HepG2 (cell line): ENCODE data around the gene MLH1. TPM values are rescaled to one million over a fixed set of nuclear protein-coding genes. Genes with fewer than 3 reads are reported as not detected.
A peak's percentile ranks its signal among the peaks of the same experiment; 100 is the strongest.

Experiments
- ATAC-seq: fragments of 200-7000 bp; cut with Tn5 transposase; 3 replicates; pipeline ENCODE4 v1.9.1; 2020; ENCODE audit warnings: mild to moderate bottlenecking, moderate library complexity
- BruUV-seq: library from RNA; stranded (reverse); fragments of 400-500 nt; replicated peaks from 2 replicates; lab custom pipeline; 2021; lab: Mats Ljungman, UMichigan
- CTCF ChIA-PET: fragments of 300-600 bp; formaldehyde crosslinking; extraction: SDS; loops from one replicate; lab custom pipeline; 2021; ENCODE audit warnings: low total read pairs, inconsistent platforms, low intra/inter-chr PET ratio; lab: Yijun Ruan, JAX
- POLR2A ChIA-PET: fragments of 350-600 bp; sonication (Branson Sonifier 250); formaldehyde crosslinking; loops from one replicate; lab custom pipeline; 2020; ENCODE audit warnings: antibody characterized with exemption, inconsistent platforms; lab: Yijun Ruan, JAX
- DNase-seq: peaks from one replicate; pipeline ENCODE4 v3.0.0-alpha.2; 2015; ENCODE audit warnings: low spot score
- FAIRE-seq: peaks from 3 replicates; lab custom pipeline; 2011; peaks lifted over from hg19 to GRCh38; lab: Jason Lieb, UNC
- H2AFZ ChIP-seq: one replicate; pipeline ENCODE4 v1.6.1; 2011; ENCODE audit warnings: low read length, inconsistent platforms
- H3K27ac ChIP-seq: fragments of 300-600 bp; 3 replicates; pipeline ENCODE4 v1.8.0; 2011; ENCODE audit warnings: mixed run types, mild to moderate bottlenecking, mixed read lengths, low read length, inconsistent platforms; ENCODE audit not compliant: insufficient read depth; ENCODE audit errors: extremely low read length
- H3K27me3 ChIP-seq, 2 experiments: fragments of 200-600 bp in 1 of 2; 2 replicates in 1 of 2; 3 replicates in 1 of 2; pipeline versions ENCODE4 v1.6.0 to v1.8.0; 2011; ENCODE audit warnings: low read length in 2 of 2, mild to moderate bottlenecking in 2 of 2, moderate library complexity in 2 of 2, inconsistent platforms in 1 of 2; ENCODE audit not compliant: insufficient read depth in 2 of 2, control insufficient read depth in 1 of 2
- H3K36me3 ChIP-seq, 2 experiments: fragments of 200-600 bp in 1 of 2; replicated peaks in 1 of 2; 2 replicates in 1 of 2; 3 replicates in 1 of 2; pipeline versions ENCODE4 v1.5.1 to v1.8.0; 2011; ENCODE audit warnings: low read length in 2 of 2, inconsistent platforms in 1 of 2; ENCODE audit not compliant: insufficient read depth in 2 of 2, control insufficient read depth in 1 of 2
- H3K4me1 ChIP-seq: 2 replicates; pipeline ENCODE4 v1.5.1; 2012; ENCODE audit warnings: low read length, inconsistent platforms; ENCODE audit not compliant: insufficient read depth
- H3K4me2 ChIP-seq: 2 replicates; pipeline ENCODE4 v1.6.0; 2011; ENCODE audit warnings: low read depth, low read length, inconsistent platforms
- H3K4me3 ChIP-seq, 3 experiments: fragments of 200-600 bp in 1 of 3; sonication (generic), shearing (Covaris generic) in 1 of 3; replicated peaks in 1 of 3; 2 replicates each; pipeline ENCODE4 v1.5.1; 2011 to 2016; ENCODE audit warnings: low read length in 3 of 3, inconsistent platforms in 2 of 3, low read depth in 2 of 3, mild to moderate bottlenecking in 2 of 3, control low read depth in 1 of 3, mixed read lengths in 1 of 3; ENCODE audit not compliant: insufficient read depth in 1 of 3
- H3K79me2 ChIP-seq: one replicate; pipeline ENCODE4 v1.6.1; 2011; ENCODE audit warnings: low read length, inconsistent platforms; ENCODE audit not compliant: insufficient read depth
- H3K9ac ChIP-seq: 2 replicates; pipeline ENCODE4 v1.6.0; 2011; ENCODE audit warnings: mild to moderate bottlenecking, low read depth, low read length, inconsistent platforms; ENCODE audit not compliant: insufficient read depth
- H3K9me3 ChIP-seq: 2 replicates; pipeline ENCODE4 v1.5.1; 2012; ENCODE audit warnings: mild to moderate bottlenecking, low read length
- H4K20me1 ChIP-seq: 2 replicates; pipeline ENCODE4 v1.6.0; 2011; ENCODE audit warnings: inconsistent platforms, mild to moderate bottlenecking, low read length, moderate library complexity; ENCODE audit not compliant: insufficient read depth
- ARID5B ChIP-seq: IDR thresholded peaks from 2 replicates; pipeline ENCODE4 v1.4.0; 2020; ENCODE audit warnings: mild to moderate bottlenecking, missing genetic modification reagents
- FOXP1 ChIP-seq, 2 experiments: fragments of 450-650 bp in 1 of 2; IDR thresholded peaks; 2 replicates each; pipeline ENCODE4 v1.6.1; 2017 to 2018; ENCODE audit warnings: antibody characterized with exemption in 1 of 2
- FOXP4 ChIP-seq: sonication (generic); formaldehyde crosslinking; IDR thresholded peaks from 2 replicates; pipeline ENCODE4 v1.4.0; 2020; ENCODE audit warnings: missing genetic modification reagents
- GTF2F1 ChIP-seq: fragments of 150-350 bp; IDR thresholded peaks from 2 replicates; pipeline ENCODE4 v1.6.1; 2014; ENCODE audit warnings: low read length
- HNF4A ChIP-seq: sonication (generic); formaldehyde crosslinking; IDR thresholded peaks from 2 replicates; pipeline ENCODE4 v1.4.0; 2020; ENCODE audit warnings: missing genetic modification reagents
- IKZF1 ChIP-seq: fragments of 450-650 bp; IDR thresholded peaks from 2 replicates; pipeline ENCODE4 v1.7.1; 2016
- NR2F1 ChIP-seq, 2 experiments: fragments of 450-650 bp in 1 of 2; formaldehyde crosslinking in 1 of 2; IDR thresholded peaks; 2 replicates each; pipeline versions ENCODE4 v1.5.0 to v1.6.1; 2016 to 2020; ENCODE audit warnings: mild to moderate bottlenecking in 1 of 2, missing compliant biosample characterization in 1 of 2, missing genetic modification reagents in 1 of 2, moderate library complexity in 1 of 2
- PAXIP1 ChIP-seq: sonication (generic); formaldehyde crosslinking; conservative IDR thresholded peaks from 2 replicates; pipeline ENCODE4 v1.4.0; 2020; ENCODE audit warnings: mild to moderate bottlenecking, missing genetic modification reagents, moderate library complexity
- SOX13 ChIP-seq, 3 experiments: fragments of 450-650 bp in 1 of 3; sonication (generic) in 1 of 3; formaldehyde crosslinking in 1 of 3; IDR thresholded peaks in 2 of 3; conservative IDR thresholded peaks in 1 of 3; 2 replicates each; pipeline versions ENCODE4 v1.5.0 to v1.6.1; 2016 to 2020; ENCODE audit warnings: antibody characterized with exemption in 1 of 3, mild to moderate bottlenecking in 1 of 3, missing compliant biosample characterization in 1 of 3, missing genetic modification reagents in 1 of 3, moderate library complexity in 1 of 3
- SOX5 ChIP-seq: IDR thresholded peaks from 2 replicates; pipeline ENCODE4 v1.6.1; 2016; ENCODE audit warnings: borderline replicate concordance
- TBL1XR1 ChIP-seq: fragments of 150-350 bp; IDR thresholded peaks from 2 replicates; pipeline ENCODE4 v1.6.1; 2014; ENCODE audit warnings: borderline replicate concordance, low read length; ENCODE audit not compliant: partially characterized antibody
- ZNF576 ChIP-seq: sonication (generic); formaldehyde crosslinking; IDR thresholded peaks from 2 replicates; pipeline ENCODE4 v1.4.0; 2020; ENCODE audit warnings: mild to moderate bottlenecking, missing genetic modification reagents
- ZNF782 ChIP-seq: sonication (generic); formaldehyde crosslinking; IDR thresholded peaks from 2 replicates; pipeline ENCODE4 v1.4.0; 2020; ENCODE audit warnings: missing genetic modification reagents, mild to moderate bottlenecking, borderline replicate concordance
- ZSCAN9 ChIP-seq: IDR thresholded peaks from 2 replicates; pipeline ENCODE4 v1.6.1; 2016; ENCODE audit warnings: borderline replicate concordance
- WGBS: methylation state at CpG from one replicate; pipeline ENCODE4 v1.1.6; 2017; ENCODE audit warnings: low lambda C conversion rate; 5-methylcytosine and 5-hydroxymethylcytosine counted together
- in situ Hi-C: cut with HindIII; loops from 2 replicates; pipeline ENCODE4 v1.10.0; 2017; ENCODE audit warnings: low pct_unique_long_range_greater_than_20kb; ENCODE audit not compliant: extremely low pct_ligation_motif_present
- intact Hi-C: fragments of 100-400 bp; cut with micrococcal nuclease; formaldehyde crosslinking; loops from one replicate; pipeline ENCODE4 v1.10.0; 2022; ENCODE audit not compliant: unreplicated experiment
- polyA plus RNA-seq, 8 experiments: library from polyadenylated mRNA; depleted of rRNA in 3 of 8; stranded (reverse) in 7 of 8; unstranded in 1 of 8; fragments of >200 nt; fragmentation: Illumina TruSeq in 4 of 8; extraction: Trizol in 4 of 8; gene quantifications; 2 replicates each; pipeline versions ENCODE4 v1.2.1 to v1.2.3, GENCODE V29; 2011 to 2016; ENCODE audit warnings: low read depth in 4 of 8, missing spikeins in 1 of 8, mixed read lengths in 1 of 8; ENCODE audit not compliant: insufficient read depth in 1 of 8
- total RNA-seq, 5 experiments: library from RNA; depleted of rRNA; stranded (reverse); fragments of >200 nt; fragmentation: Illumina TruSeq; extraction: Trizol; gene quantifications; 2 replicates each; pipeline ENCODE4 v1.2.3, GENCODE V29; 2016; ENCODE audit warnings: low read depth in 1 of 5

MLH1 gene
- total and polyA plus RNA-seq, 2 of the 13 experiments (the other 11 are each of a cell fraction or from before 2014, with no cell fraction given), result 29.5 to 70.8 TPM

DNA sequence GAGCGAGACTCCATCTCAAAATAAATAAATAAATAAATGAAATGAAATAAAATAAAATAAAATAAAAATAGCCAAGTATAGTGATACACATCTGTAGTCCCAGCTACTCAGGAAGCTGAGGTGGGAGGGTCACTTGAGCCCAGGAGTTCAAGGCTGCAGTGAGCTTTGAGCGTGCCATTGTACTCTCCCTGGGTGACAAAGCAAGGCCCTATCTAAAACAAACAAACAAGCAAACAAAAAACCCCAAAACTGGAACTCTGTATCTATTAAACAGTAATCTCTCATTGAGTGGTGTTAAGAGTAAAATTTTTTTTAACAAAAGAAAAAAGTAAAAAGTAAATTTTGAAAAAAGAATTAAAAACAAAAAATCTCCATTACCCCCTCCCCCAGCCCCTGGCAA lies 21.2 kb upstream of the MLH1 start:
- no peak overlapping the region for H3K9ac ChIP-seq
- intact Hi-C loops (no loop called here), in situ Hi-C loops (loop anchor here (25.0 kb wide), 1 partner anchor 235 kb away; no protein-coding TSS in a partner anchor)
- no peak overlapping the region for H2AFZ ChIP-seq
- H3K36me3 ChIP-seq, result 0 out of 5 replicates have a peak, but pooled peaks cover 0 to 2% of the 10 kb centered on the region in 2 experiments
- no peaks in the 10 kb centered on the region for H3K27me3 ChIP-seq
- H4K20me1 ChIP-seq, result no peaks in the 10 kb centered on the region
- no TSS peak for BruUV-seq
- H3K9me3 ChIP-seq, result no peaks in the 10 kb centered on the region
- WGBS, result 58% methylated on average over 2 of the region's 2 CpGs
- H3K79me2 ChIP-seq, result no peaks in the 10 kb centered on the region
- H3K4me3 ChIP-seq, result peak overlapping the region in 1 of 3 experiments; percentile 4; a peak in 1 of 6 replicates
- FAIRE-seq (no peak), ATAC-seq (peak; percentile 48; the same call in 2 of the 3 replicates), DNase-seq (peak; percentile 35)
- ChIA-PET CTCF (no interaction called here), POLR2A (no interaction called here)
- peaks cover 37% of the 10 kb centered on the region for H3K4me1 ChIP-seq
- H3K4me2 ChIP-seq, result no peak overlapping the region
- no peak overlapping the region for H3K27ac ChIP-seq
- TF ChIP-seq ZNF782 (CRISPR knock-in tag) (no peak), SOX13 (IDR thresholded peaks at IDR 0.05) (peak; percentile 65; the same call in 1 of the 2 replicates), SOX13 (CRISPR knock-in tag; conservative IDR thresholded peaks at IDR 0.05 in 1 of 2, IDR thresholded peaks at IDR 0.05 in 1 of 2) (peak in 1 of 2 experiments; percentile 79; a peak in 2 of 4 replicates), GTF2F1 (no peak), FOXP1 (IDR thresholded peaks at IDR 0.05) (0 out of 2 replicates have a peak, but pooled peaks have one; percentile 40), FOXP1 (CRISPR knock-in tag; IDR thresholded peaks at IDR 0.05) (peak; percentile 76), SOX5 (CRISPR knock-in tag) (peak; percentile 83), ARID5B (CRISPR knock-in tag) (0 out of 2 replicates have a peak, but pooled peaks have one; percentile 33), IKZF1 (no peak), TBL1XR1 (no peak), FOXP4 (CRISPR knock-in tag) (peak; percentile 86), PAXIP1 (CRISPR knock-in tag) (peak; percentile 59), ZSCAN9 (CRISPR knock-in tag) (no peak), NR2F1 (CRISPR knock-in tag; IDR thresholded peaks at IDR 0.05) (0 out of 4 replicates have a peak, but pooled peaks of 1 of the 2 experiments have one; percentile 48), HNF4A (CRISPR knock-in tag) (peak; percentile 41), ZNF576 (CRISPR knock-in tag) (no peak)
